ENCODE results near the gene AK4. TPM values are rescaled to one million over a fixed set of nuclear protein-coding genes. Genes with fewer than 3 reads are reported as not detected.

The AK4 gene
- total and polyA plus RNA-seq, 2 of the 4 experiments (the other 2 are of a cell fraction), result 12.4 to 30.3 TPM

DNA sequence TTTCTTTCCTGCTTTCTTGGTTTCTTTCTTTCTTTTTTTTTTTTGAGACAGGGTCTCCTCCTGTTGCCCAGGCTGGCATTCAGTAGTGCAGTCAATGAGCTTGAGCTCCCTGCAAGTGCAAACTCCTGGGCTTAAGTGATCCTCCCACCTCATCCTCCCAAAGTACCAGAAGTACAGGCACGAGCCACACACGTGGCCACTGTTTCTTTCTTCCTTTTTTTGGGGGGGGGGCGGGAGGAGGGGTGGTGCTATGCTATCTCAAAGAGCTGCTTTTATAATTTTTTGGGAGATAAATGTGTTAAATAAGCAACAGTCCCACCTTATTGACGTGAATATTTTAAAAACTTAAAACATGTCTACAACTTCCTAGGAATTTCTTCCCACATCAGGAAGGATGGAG is 42.2 kb downstream of the AK4 start:
- no peak overlapping the region for H2AK9ac ChIP-seq (replicated peaks; ENCODE audit: low read depth, low read length, poor library complexity)
- H4K91ac ChIP-seq (ENCODE audit: insufficient read depth, low read depth, low read length), result no peak overlapping the region
- no peak overlapping the region for H3K4me2 ChIP-seq (ENCODE audit: low read depth, low read length)
- H3K79me1 ChIP-seq (ENCODE audit: low read depth in 1 of 2, low read length in 2 of 2), result peaks cover 0 to 7% of the 10 kb centered on the region in 2 experiments; a peak in 2 of 4 replicates
- H4K8ac ChIP-seq (ENCODE audit: low read depth in 2 of 2, low read length in 2 of 2), result no peak overlapping the region
- WGBS, 2 experiments (ENCODE audit: extremely low coverage in 2 of 2, insufficient read length in 1 of 2), result no CpG with 5 or more reads among the region's 4 CpGs
- H3K27ac ChIP-seq (ENCODE audit: insufficient read depth, low read length), result no peak overlapping the region
- no peak overlapping the region for H3K4ac ChIP-seq (ENCODE audit: low read depth, low read length)
- ChIA-PET CTCF (no interaction called here), POLR2A (ENCODE audit: unreplicated experiment) (no interaction called here)
- TF ChIP-seq CHD1 (IDR thresholded peaks at IDR 0.05; ENCODE audit: low read depth, low read length), result no peak
- no peak for TF ChIP-seq FOS (IDR thresholded peaks at IDR 0.05; ENCODE audit: low read depth, low read length)
- no peak for TF ChIP-seq MXI1 (IDR thresholded peaks at IDR 0.05; ENCODE audit: borderline replicate concordance, low read depth, low read length)
- TF ChIP-seq POLR2A (IDR thresholded peaks at IDR 0.05; ENCODE audit: low read depth, low read length), result no peak
- no peak for TF ChIP-seq MAZ (IDR thresholded peaks at IDR 0.05; ENCODE audit: borderline replicate concordance, low read depth, low read length)
- TF ChIP-seq NFE2L2 (IDR thresholded peaks at IDR 0.05; ENCODE audit: low read depth, low read length), result no peak
- TF ChIP-seq, protein P1, sequence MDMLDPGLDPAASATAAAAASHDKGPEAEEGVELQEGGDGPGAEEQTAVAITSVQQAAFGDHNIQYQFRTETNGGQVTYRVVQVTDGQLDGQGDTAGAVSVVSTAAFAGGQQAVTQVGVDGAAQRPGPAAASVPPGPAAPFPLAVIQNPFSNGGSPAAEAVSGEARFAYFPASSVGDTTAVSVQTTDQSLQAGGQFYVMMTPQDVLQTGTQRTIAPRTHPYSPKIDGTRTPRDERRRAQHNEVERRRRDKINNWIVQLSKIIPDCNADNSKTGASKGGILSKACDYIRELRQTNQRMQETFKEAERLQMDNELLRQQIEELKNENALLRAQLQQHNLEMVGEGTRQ (IDR thresholded peaks at IDR 0.05; ENCODE audit: low read depth, low read length), result no peak
- TF ChIP-seq, protein P2, sequence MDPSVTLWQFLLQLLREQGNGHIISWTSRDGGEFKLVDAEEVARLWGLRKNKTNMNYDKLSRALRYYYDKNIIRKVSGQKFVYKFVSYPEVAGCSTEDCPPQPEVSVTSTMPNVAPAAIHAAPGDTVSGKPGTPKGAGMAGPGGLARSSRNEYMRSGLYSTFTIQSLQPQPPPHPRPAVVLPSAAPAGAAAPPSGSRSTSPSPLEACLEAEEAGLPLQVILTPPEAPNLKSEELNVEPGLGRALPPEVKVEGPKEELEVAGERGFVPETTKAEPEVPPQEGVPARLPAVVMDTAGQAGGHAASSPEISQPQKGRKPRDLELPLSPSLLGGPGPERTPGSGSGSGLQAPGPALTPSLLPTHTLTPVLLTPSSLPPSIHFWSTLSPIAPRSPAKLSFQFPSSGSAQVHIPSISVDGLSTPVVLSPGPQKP (IDR thresholded peaks at IDR 0.05; ENCODE audit: borderline replicate concordance, low read depth, low read length), result no peak
- no peak for TF ChIP-seq RCOR1 (IDR thresholded peaks at IDR 0.05; ENCODE audit: insufficient replicate concordance, low read length)
- TF ChIP-seq BHLHE40 (IDR thresholded peaks at IDR 0.05; ENCODE audit: low read depth, low read length), result no peak
- TF ChIP-seq RFX5 (IDR thresholded peaks at IDR 0.05; ENCODE audit: low read depth, low read length), result no peak
- TF ChIP-seq MAFK (IDR thresholded peaks at IDR 0.05; ENCODE audit: low read depth, low read length), result no peak
- TF ChIP-seq, protein P3, sequence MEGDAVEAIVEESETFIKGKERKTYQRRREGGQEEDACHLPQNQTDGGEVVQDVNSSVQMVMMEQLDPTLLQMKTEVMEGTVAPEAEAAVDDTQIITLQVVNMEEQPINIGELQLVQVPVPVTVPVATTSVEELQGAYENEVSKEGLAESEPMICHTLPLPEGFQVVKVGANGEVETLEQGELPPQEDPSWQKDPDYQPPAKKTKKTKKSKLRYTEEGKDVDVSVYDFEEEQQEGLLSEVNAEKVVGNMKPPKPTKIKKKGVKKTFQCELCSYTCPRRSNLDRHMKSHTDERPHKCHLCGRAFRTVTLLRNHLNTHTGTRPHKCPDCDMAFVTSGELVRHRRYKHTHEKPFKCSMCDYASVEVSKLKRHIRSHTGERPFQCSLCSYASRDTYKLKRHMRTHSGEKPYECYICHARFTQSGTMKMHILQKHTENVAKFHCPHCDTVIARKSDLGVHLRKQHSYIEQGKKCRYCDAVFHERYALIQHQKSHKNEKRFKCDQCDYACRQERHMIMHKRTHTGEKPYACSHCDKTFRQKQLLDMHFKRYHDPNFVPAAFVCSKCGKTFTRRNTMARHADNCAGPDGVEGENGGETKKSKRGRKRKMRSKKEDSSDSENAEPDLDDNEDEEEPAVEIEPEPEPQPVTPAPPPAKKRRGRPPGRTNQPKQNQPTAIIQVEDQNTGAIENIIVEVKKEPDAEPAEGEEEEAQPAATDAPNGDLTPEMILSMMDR (conservative IDR thresholded peaks at IDR 0.05; ENCODE audit: low read depth, low read length), result no peak
- no peak overlapping the region for H3K14ac ChIP-seq (replicated peaks; ENCODE audit: low read depth, low read length)
- H3K9ac ChIP-seq (ENCODE audit: low read depth, low read length), result no peak overlapping the region
- no peak overlapping the region for H3K23ac ChIP-seq (ENCODE audit: low read depth, low read length)
- H2AFZ ChIP-seq (replicated peaks; ENCODE audit: low read length, poor library complexity), result no peak overlapping the region
- H3K56ac ChIP-seq (ENCODE audit: extremely low read depth, insufficient read depth, low read length), result no peak overlapping the region
- ATAC-seq (ENCODE audit: low read depth) (no peak), DNase-seq (no peak)
- H2BK5ac ChIP-seq (ENCODE audit: low read depth, low read length, poor library complexity, severe bottlenecking), result peak overlapping the region; percentile 12
- no peak overlapping the region for H4K5ac ChIP-seq (ENCODE audit: low read depth, low read length)
- no peak overlapping the region for H2BK20ac ChIP-seq (ENCODE audit: low read depth, low read length)
- no peak overlapping the region for H3K4me3 ChIP-seq (ENCODE audit: insufficient read depth, low read depth, low read length)
- peak overlapping the region; percentile 49; the same call in 1 of the 2 replicates for H3K18ac ChIP-seq (ENCODE audit: low read depth, low read length)
- H2AK5ac ChIP-seq (ENCODE audit: low read depth, low read length), result no peak overlapping the region
- no TSS peak for BruUV-seq (replicated peaks)
- no peaks in the 10 kb centered on the region for H4K20me1 ChIP-seq (ENCODE audit: insufficient read depth, low read length)
- H2BK15ac ChIP-seq (ENCODE audit: low read depth, low read length), result no peak overlapping the region
- H3K27me3 ChIP-seq (ENCODE audit: control insufficient read depth, insufficient read depth, low read length), result no peaks in the 10 kb centered on the region
- H2BK120ac ChIP-seq (ENCODE audit: low read depth, low read length), result no peak overlapping the region
- no peaks in the 10 kb centered on the region for H3K9me3 ChIP-seq (ENCODE audit: control insufficient read depth, insufficient read depth, low read length)
- H3K9me1 ChIP-seq (ENCODE audit: insufficient read depth, low read length), result no peaks in the 10 kb centered on the region
- no peaks in the 10 kb centered on the region for H3K36me3 ChIP-seq (ENCODE audit: control insufficient read depth, insufficient read depth, low read length)
- dilution Hi-C loops (cut with HindIII; ENCODE audit: low sequenced_read_pairs, unreplicated experiment), result no loop called here
- intact Hi-C loops (cut with micrococcal nuclease), result no loop called here
- in situ Hi-C loops (cut with MboI; ENCODE audit: low sequenced_read_pairs), result no loop called here
- H3K4me1 ChIP-seq (ENCODE audit: control insufficient read depth, insufficient read depth, low read length), result peaks cover 5% of the 10 kb centered on the region

Data from IMR-90 (cell line).